H1 (cell line): ENCODE measurements around the gene WLS. TPM values are rescaled to one million over a fixed set of nuclear protein-coding genes. Genes with fewer than 3 reads are reported as not detected.

ENCODE experiments used
- CTCF ChIA-PET: fragments of 300-600 bp; sonication (Branson Sonifier 250); formaldehyde crosslinking; loops from one replicate; lab custom pipeline; 2021; ENCODE audit not compliant: partially characterized antibody; lab: Charles Lee
- POLR2A ChIA-PET: fragments of 300-600 bp; sonication (Branson Sonifier 250); formaldehyde crosslinking; loops from one replicate; lab custom pipeline; 2021; ENCODE audit warnings: inconsistent platforms; ENCODE audit not compliant: partially characterized antibody; lab: Charles Lee
- DNase-seq, 2 experiments: peaks; one replicate each; pipeline versions ENCODE4 v3.0.0 to v3.0.0-alpha.2; 2010 to 2022; ENCODE audit warnings: low spot score in 2 of 2, low read depth in 1 of 2, mixed read lengths in 1 of 2
- FAIRE-seq: peaks from 2 replicates; lab custom pipeline; 2011; peaks lifted over from hg19 to GRCh38; lab: Jason Lieb, UNC
- H2AFZ ChIP-seq: 2 replicates; pipeline ENCODE4 v1.8.1; 2012; ENCODE audit warnings: low read length, inconsistent platforms
- H2AK5ac ChIP-seq: 2 replicates; pipeline ENCODE4 v1.6.1; 2013; ENCODE audit warnings: low read depth, low read length
- H2BK120ac ChIP-seq: replicated peaks from 2 replicates; pipeline ENCODE3; 2013; ENCODE audit warnings: low read depth, low read length, inconsistent platforms
- H2BK12ac ChIP-seq: 2 replicates; pipeline ENCODE4 v1.6.1; 2013; ENCODE audit warnings: low read depth, low read length
- H2BK15ac ChIP-seq: 2 replicates; pipeline ENCODE4 v1.6.1; 2013; ENCODE audit warnings: low read length
- H2BK20ac ChIP-seq: 2 replicates; pipeline ENCODE4 v1.6.1; 2013; ENCODE audit warnings: low read length
- H2BK5ac ChIP-seq: 2 replicates; pipeline ENCODE4 v1.6.1; 2013; ENCODE audit warnings: low read depth, low read length
- H3K14ac ChIP-seq: 2 replicates; pipeline ENCODE4 v1.6.1; 2013; ENCODE audit warnings: inconsistent platforms; ENCODE audit not compliant: insufficient read length
- H3K18ac ChIP-seq: 2 replicates; pipeline ENCODE4 v1.6.1; 2013; ENCODE audit warnings: low read length; ENCODE audit errors: extremely low read depth
- H3K23ac ChIP-seq: 2 replicates; pipeline ENCODE4 v1.6.1; 2013; ENCODE audit warnings: inconsistent platforms; ENCODE audit not compliant: insufficient read length
- H3K23me2 ChIP-seq: 2 replicates; pipeline ENCODE4 v1.6.1; 2013; ENCODE audit warnings: low read depth, low read length
- H3K27ac ChIP-seq: 2 replicates; pipeline ENCODE4 v1.6.1; 2011; ENCODE audit warnings: low read depth, low read length, inconsistent platforms
- H3K27me3 ChIP-seq, 4 experiments: replicated peaks in 1 of 4; 1 replicate in 1 of 4; 2 replicates in 3 of 4; pipeline versions ENCODE4 v1.6.1 to v1.8.1; 2011 to 2013; ENCODE audit warnings: low read length in 3 of 4, mild to moderate bottlenecking in 3 of 4, inconsistent platforms in 2 of 4, mixed read lengths in 2 of 4, moderate library complexity in 1 of 4; ENCODE audit not compliant: control insufficient read depth in 3 of 4, insufficient read depth in 3 of 4; ENCODE audit errors: extremely low read depth in 1 of 4
- H3K36me3 ChIP-seq, 4 experiments: 2 replicates each; pipeline versions ENCODE4 v1.6.1 to v1.8.1; 2011 to 2013; ENCODE audit warnings: mild to moderate bottlenecking in 4 of 4, low read length in 3 of 4, moderate library complexity in 2 of 4, control low read depth in 1 of 4, inconsistent platforms in 1 of 4; ENCODE audit not compliant: insufficient read depth in 4 of 4, control insufficient read depth in 2 of 4
- H3K4ac ChIP-seq: replicated peaks from 2 replicates; pipeline ENCODE3; 2013; ENCODE audit warnings: low read length, low read depth, mixed read lengths, inconsistent platforms; ENCODE audit not compliant: insufficient read length
- H3K4me1 ChIP-seq, 4 experiments: replicated peaks in 1 of 4; 1 replicate in 1 of 4; 2 replicates in 3 of 4; pipeline versions ENCODE4 v1.6.1 to v1.8.1; 2011 to 2013; ENCODE audit warnings: low read length in 3 of 4, inconsistent platforms in 2 of 4, mixed read lengths in 1 of 4; ENCODE audit not compliant: insufficient read depth in 4 of 4, control insufficient read depth in 3 of 4
- H3K4me2 ChIP-seq, 2 experiments: 2 replicates each; pipeline versions ENCODE4 v1.6.1 to v1.8.1; 2011 to 2013; ENCODE audit warnings: low read depth in 2 of 2, low read length in 2 of 2, control low read depth in 1 of 2, inconsistent platforms in 1 of 2, mild to moderate bottlenecking in 1 of 2; ENCODE audit not compliant: insufficient read depth in 1 of 2
- H3K4me3 ChIP-seq, 4 experiments: fragments of 200-600, 300-600 bp in 1 of 4; sonication (generic), shearing (Covaris generic), sonication (Bioruptor Twin) in 1 of 4; 2 replicates each; pipeline versions ENCODE4 v1.5.1 to v1.8.1; 2011 to 2016; ENCODE audit warnings: low read length in 4 of 4, low read depth in 3 of 4, control low read depth in 2 of 4, inconsistent platforms in 2 of 4, mild to moderate bottlenecking in 2 of 4, mixed read lengths in 1 of 4, moderate library complexity in 1 of 4; ENCODE audit not compliant: insufficient read depth in 2 of 4; ENCODE audit errors: extremely low read depth in 1 of 4
- H3K56ac ChIP-seq: replicated peaks from 2 replicates; pipeline ENCODE3; 2013; ENCODE audit warnings: low read depth, mild to moderate bottlenecking, mixed read lengths, low read length, inconsistent platforms; ENCODE audit not compliant: insufficient read length
- H3K79me1 ChIP-seq: 2 replicates; pipeline ENCODE4 v1.6.1; 2013; ENCODE audit warnings: low read depth, low read length, control low read depth
- H3K79me2 ChIP-seq, 2 experiments: 2 replicates each; pipeline versions ENCODE4 v1.6.1 to v1.8.1; 2012 to 2013; ENCODE audit warnings: low read length in 2 of 2, mild to moderate bottlenecking in 2 of 2, inconsistent platforms in 1 of 2; ENCODE audit not compliant: insufficient read depth in 2 of 2, control insufficient read depth in 1 of 2
- H3K9ac ChIP-seq, 4 experiments: replicated peaks in 1 of 4; 1 replicate in 1 of 4; 2 replicates in 3 of 4; pipeline versions ENCODE4 v1.6.1 to v1.8.1; 2011 to 2013; ENCODE audit warnings: low read depth in 3 of 4, low read length in 3 of 4, control low read depth in 2 of 4, mild to moderate bottlenecking in 2 of 4, moderate library complexity in 2 of 4, inconsistent platforms in 1 of 4; ENCODE audit errors: extremely low read depth in 1 of 4
- H3K9me3 ChIP-seq, 2 experiments: 2 replicates each; pipeline versions ENCODE4 v1.6.1 to v1.8.1; 2012 to 2013; ENCODE audit warnings: mild to moderate bottlenecking in 2 of 2, moderate library complexity in 2 of 2, control low read depth in 1 of 2, inconsistent platforms in 1 of 2, low read depth in 1 of 2, low read length in 1 of 2, mixed read lengths in 1 of 2; ENCODE audit not compliant: insufficient read depth in 2 of 2
- H4K20me1 ChIP-seq, 2 experiments: replicated peaks in 1 of 2; 2 replicates each; pipeline versions ENCODE3 to v1.8.1; 2011 to 2013; ENCODE audit warnings: inconsistent platforms in 2 of 2, low read length in 2 of 2, mild to moderate bottlenecking in 1 of 2; ENCODE audit not compliant: insufficient read depth in 2 of 2, control insufficient read depth in 1 of 2
- H4K5ac ChIP-seq: 2 replicates; pipeline ENCODE4 v1.6.1; 2013; ENCODE audit warnings: low read length, low read depth, mixed read lengths, inconsistent platforms; ENCODE audit not compliant: insufficient read length
- H4K8ac ChIP-seq: 2 replicates; pipeline ENCODE4 v1.8.0; 2013; ENCODE audit warnings: mild to moderate bottlenecking, moderate library complexity, low read length, inconsistent platforms; ENCODE audit not compliant: insufficient read depth; ENCODE audit errors: extremely low read depth
- H4K91ac ChIP-seq: replicated peaks from 2 replicates; pipeline ENCODE3; 2013; ENCODE audit warnings: low read length, mixed read lengths, inconsistent platforms; ENCODE audit not compliant: insufficient read length
- CHD2 ChIP-seq: IDR thresholded peaks from 2 replicates; pipeline ENCODE4 v1.6.1; 2012; ENCODE audit warnings: low read length, improper control_type of control experiment
- TEAD4 ChIP-seq: IDR thresholded peaks from 2 replicates; pipeline ENCODE4 v1.6.1; 2012; ENCODE audit warnings: low read depth, low read length, inconsistent platforms, mixed read lengths
- WGBS, 2 experiments: shearing (Covaris generic) in 1 of 2; methylation state at CpG; one replicate each; pipeline versions ENCODE4 v1.1.6 to v1.1.7; 2013 to 2015; ENCODE audit warnings: low lambda C conversion rate in 2 of 2, mixed read lengths in 2 of 2, inconsistent platforms in 1 of 2, low coverage in 1 of 2, missing lambda C conversion rate in 1 of 2; ENCODE audit not compliant: insufficient replicate concordance in 2 of 2, insufficient coverage in 1 of 2, insufficient read length in 1 of 2; ENCODE audit errors: extremely low coverage in 1 of 2, missing lambda C conversion rate in 1 of 2; 5-methylcytosine and 5-hydroxymethylcytosine counted together
- polyA plus RNA-seq, 7 experiments: library from polyadenylated mRNA; depleted of rRNA in 3 of 7; stranded (reverse) in 5 of 7; unstranded in 2 of 7; fragments of >200 nt in 5 of 7; fragments of 200-250 nt in 2 of 7; gene quantifications; 1 replicate in 5 of 7; 2 replicates in 1 of 7; 4 replicates in 1 of 7; pipeline versions ENCODE4 v1.2.1 to v1.2.3, GENCODE V29; 2011 to 2013; ENCODE audit warnings: missing spikeins in 2 of 7, mixed read lengths in 2 of 7
- total RNA-seq: library from RNA; stranded (reverse); fragmentation: NEBNext Ultra II Directional; extraction: Animal tissue kit (Norgen Biotek cat#: 25700); gene quantifications from 2 replicates; pipeline ENCODE4 v1.2.1, GENCODE V29; 2021

Gene WLS
- total and polyA plus RNA-seq, 2 of the 8 experiments (the other 6 are each of a cell fraction or from before 2014, with no cell fraction given) = 1.2 to 2.7 TPM

DNA sequence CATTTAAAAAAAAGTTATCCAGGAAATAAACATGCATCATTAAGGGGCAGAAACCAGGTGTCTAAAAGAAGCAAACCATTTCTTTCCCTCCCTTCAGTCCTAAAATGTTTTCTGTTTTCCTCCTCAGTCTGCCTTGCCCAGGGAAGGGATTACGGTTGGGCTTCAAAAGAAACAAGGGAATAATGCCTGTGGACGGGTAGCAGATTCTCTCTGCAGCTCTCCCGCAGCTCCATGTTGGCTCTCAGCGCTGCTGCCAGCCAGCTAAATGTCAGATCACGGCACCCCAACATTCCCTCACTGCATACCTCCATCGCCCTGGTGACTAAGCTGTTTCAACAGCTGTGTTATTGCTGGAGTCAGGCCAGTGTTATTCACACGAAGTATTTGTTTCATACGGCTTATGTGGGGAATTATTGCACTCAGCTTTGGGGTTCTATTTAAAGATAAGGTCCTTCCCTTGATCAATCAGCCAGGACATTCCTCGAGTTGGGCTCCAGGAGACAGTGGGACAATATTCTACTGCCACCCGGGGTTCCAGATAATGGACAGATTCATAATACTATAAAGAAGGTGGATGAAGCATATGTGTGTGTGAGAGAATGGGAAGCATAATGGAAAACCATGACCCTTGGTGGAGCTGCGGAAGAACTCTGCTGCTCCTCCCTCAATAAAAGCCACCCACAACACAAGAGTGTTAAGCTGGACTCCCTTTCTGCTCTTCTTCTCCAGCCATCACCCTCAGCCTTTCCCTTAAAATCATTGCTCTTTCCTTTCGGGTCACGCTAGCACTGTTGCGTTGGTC lies 58.2 kb downstream of the WLS start:
- Histone ChIP-seq H3K79me1 (no peaks in the 10 kb centered on the region), H3K23me2 (no peaks in the 10 kb centered on the region), H3K4me2 (no peak overlapping the region), H4K8ac (no peak overlapping the region), H3K9ac (no peak overlapping the region), H2BK20ac (no peak overlapping the region), H3K27ac (no peak overlapping the region), H2BK120ac (no peak overlapping the region), H2AK5ac (peak overlapping the region; percentile 60; the same call in 1 of the 2 replicates), H3K4ac (no peak overlapping the region), H3K56ac (no peak overlapping the region), H2AFZ (no peak overlapping the region), H3K4me1 (no peaks in the 10 kb centered on the region), H4K20me1 (no peaks in the 10 kb centered on the region), H2BK5ac (no peak overlapping the region), H3K14ac (no peak overlapping the region), H2BK15ac (no peak overlapping the region), H4K91ac (no peak overlapping the region), H3K9me3 (no peaks in the 10 kb centered on the region), H3K79me2 (no peaks in the 10 kb centered on the region), H3K4me3 (no peak overlapping the region), H4K5ac (no peak overlapping the region), H3K23ac (no peak overlapping the region), H2BK12ac (peak overlapping the region; percentile 84; the same call in 1 of the 2 replicates), H3K27me3 (no peaks in the 10 kb centered on the region), H3K18ac (no peak overlapping the region), H3K36me3 (no peaks in the 10 kb centered on the region)
- 86% methylated on average over 14 of the region's 14 CpGs; no CpG with 5 or more reads in 1 of the 2 experiments for WGBS, 2 experiments
- ChIA-PET POLR2A (no interaction called here), CTCF (interaction anchor here (0.5 to 4.8 kb wide), 16 partner anchors 8 to 323 kb away, joined by 3 to 45 read pairs (median 3); no protein-coding TSS in a partner anchor)
- TF ChIP-seq CHD2 (no peak), TEAD4 (peak; percentile 17; the same call in 1 of the 2 replicates)
- DNase-seq (no peak), FAIRE-seq (no peak)
